Parathyroid adenoma (tissue), 2 donors: Measurements from ENCODE around the gene SGMS2.

Source experiments
- H2AFZ ChIP-seq: fragments of 300-600 bp; sonication (generic); one replicate; pipeline ENCODE4 v1.7.0; 2017; ENCODE audit warnings: antibody characterized with exemption, mild to moderate bottlenecking
- H3K27ac ChIP-seq: fragments of 300-600 bp; sonication (generic); one replicate; pipeline ENCODE4 v1.7.0; 2017
- H3K27me3 ChIP-seq: fragments of 300-600 bp; sonication (generic); one replicate; pipeline ENCODE4 v1.7.0; 2017; ENCODE audit warnings: low read length; ENCODE audit not compliant: control insufficient read depth, insufficient read depth
- H3K36me3 ChIP-seq: fragments of 300-600 bp; sonication (generic); one replicate; pipeline ENCODE4 v1.7.0; 2017; ENCODE audit warnings: low read length; ENCODE audit not compliant: control insufficient read depth, insufficient read depth
- H3K4me1 ChIP-seq: fragments of 300-600 bp; sonication (generic); one replicate; pipeline ENCODE4 v1.7.0; 2017; ENCODE audit warnings: control low read depth
- H3K4me2 ChIP-seq: fragments of 300-600 bp; sonication (generic); one replicate; pipeline ENCODE4 v1.7.0; 2017; ENCODE audit warnings: low read length
- H3K4me3 ChIP-seq: fragments of 300-600 bp; sonication (generic); one replicate; pipeline ENCODE4 v1.7.0; 2017; ENCODE audit warnings: low read depth, low read length
- H3K79me2 ChIP-seq: fragments of 300-600 bp; sonication (generic); one replicate; pipeline ENCODE4 v1.7.0; 2017; ENCODE audit warnings: control low read depth
- H3K9ac ChIP-seq: fragments of 300-600 bp; sonication (generic); one replicate; pipeline ENCODE4 v1.7.0; 2017; ENCODE audit warnings: mild to moderate bottlenecking
- H3K9me3 ChIP-seq: fragments of 300-600 bp; sonication (generic); one replicate; pipeline ENCODE4 v1.7.0; 2017; ENCODE audit warnings: low read length; ENCODE audit not compliant: control insufficient read depth
- CTCF ChIP-seq: fragments of 300-600 bp; sonication (generic); IDR thresholded peaks from one replicate; pipeline ENCODE4 v1.7.0; 2017; ENCODE audit warnings: antibody characterized with exemption, mild to moderate bottlenecking
- donor health status: primary hyperparathyroidism.

SGMS2 gene

GRCh38 chr4:107890779-107891178 is 66.0 kb downstream of the SGMS2 start:
- Histone ChIP-seq H3K9me3 (no peaks in the 10 kb centered on the region), H3K27me3 (no peaks in the 10 kb centered on the region), H3K4me2 (no peak overlapping the region), H3K4me1 (no peaks in the 10 kb centered on the region), H3K79me2 (no peaks in the 10 kb centered on the region), H3K36me3 (no peaks in the 10 kb centered on the region), H2AFZ (no peak overlapping the region), H3K4me3 (no peak overlapping the region), H3K27ac (no peak overlapping the region), H3K9ac (no peak overlapping the region)
- no peak for TF ChIP-seq CTCF

DNA sequence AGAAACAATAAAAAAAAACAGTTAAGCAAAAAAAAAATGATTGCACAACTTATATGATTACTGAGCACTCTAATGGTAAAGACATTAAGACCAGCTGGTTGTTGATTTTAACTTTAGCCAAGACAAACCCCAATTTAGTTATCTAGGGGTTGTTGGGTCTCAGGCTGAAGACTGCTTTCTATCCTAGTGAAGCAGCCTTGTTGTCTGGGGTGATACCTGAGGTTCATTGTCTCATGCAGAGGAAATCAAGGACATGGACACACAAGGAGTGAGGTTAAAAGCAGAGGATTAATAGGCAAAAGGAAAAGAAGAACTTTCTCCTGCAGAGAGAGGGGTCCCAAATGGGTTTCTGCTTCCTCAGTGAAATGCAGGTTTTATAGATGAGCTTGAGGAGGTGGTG is 66.6 kb downstream of the SGMS2 start:
- Histone ChIP-seq H3K4me1 (no peaks in the 10 kb centered on the region), H3K79me2 (no peaks in the 10 kb centered on the region), H3K9me3 (no peaks in the 10 kb centered on the region), H3K36me3 (no peaks in the 10 kb centered on the region), H3K27me3 (no peaks in the 10 kb centered on the region), H2AFZ (no peak overlapping the region), H3K9ac (no peak overlapping the region), H3K4me2 (no peak overlapping the region), H3K4me3 (no peak overlapping the region), H3K27ac (no peak overlapping the region)
- TF ChIP-seq CTCF = no peak

DNA sequence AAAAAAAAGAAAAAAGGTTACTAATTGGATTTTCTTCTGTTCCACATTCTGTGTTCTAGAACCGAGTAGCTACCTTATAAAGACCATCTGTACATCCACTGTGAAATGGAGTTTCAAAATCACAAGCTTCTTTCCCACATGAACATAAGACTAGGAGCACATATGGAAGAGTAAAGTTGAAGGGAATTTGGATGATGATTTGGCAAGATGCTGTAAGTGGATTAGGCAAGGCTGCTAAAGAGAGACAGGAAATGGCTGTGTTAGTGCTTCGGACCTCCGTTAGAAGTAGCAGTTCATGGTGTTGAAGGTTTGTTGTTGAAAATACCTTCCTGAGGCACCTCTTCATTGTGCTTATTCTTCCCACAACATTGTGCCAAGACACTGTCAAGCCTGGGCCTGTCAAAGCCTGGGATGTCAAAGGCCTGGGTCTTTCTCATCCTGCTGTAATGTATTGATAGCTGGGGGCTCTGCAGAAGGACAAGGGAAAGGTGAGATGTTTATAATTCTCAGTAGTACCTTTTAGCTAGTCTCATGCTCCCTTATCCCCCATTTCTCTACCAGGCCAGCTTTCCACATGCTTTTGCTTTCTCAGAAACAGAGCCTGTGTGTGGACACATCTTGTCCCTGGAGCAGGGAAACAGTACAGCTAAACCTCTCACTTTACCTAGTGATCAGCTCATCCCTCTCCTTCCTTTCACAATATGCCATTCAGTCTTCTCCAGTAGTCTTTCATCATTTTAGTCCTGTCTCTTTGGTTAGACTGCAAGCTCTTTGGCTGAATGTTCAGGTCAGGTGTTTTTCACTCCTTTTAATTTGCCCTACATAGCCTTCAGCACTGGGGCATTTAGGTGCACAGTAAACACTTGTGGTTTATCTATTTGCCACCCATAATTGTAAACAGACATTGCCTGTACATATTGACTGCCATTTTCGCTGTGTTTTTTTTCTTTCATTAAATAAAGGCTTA is 68.7 kb downstream of the SGMS2 start:
- Histone ChIP-seq H3K79me2 (no peaks in the 10 kb centered on the region), H3K27me3 (no peaks in the 10 kb centered on the region), H3K9me3 (no peaks in the 10 kb centered on the region), H2AFZ (no peak overlapping the region), H3K4me1 (no peaks in the 10 kb centered on the region), H3K27ac (no peak overlapping the region), H3K9ac (no peak overlapping the region), H3K4me2 (no peak overlapping the region), H3K36me3 (no peaks in the 10 kb centered on the region), H3K4me3 (no peak overlapping the region)
- no peak for TF ChIP-seq CTCF

DNA sequence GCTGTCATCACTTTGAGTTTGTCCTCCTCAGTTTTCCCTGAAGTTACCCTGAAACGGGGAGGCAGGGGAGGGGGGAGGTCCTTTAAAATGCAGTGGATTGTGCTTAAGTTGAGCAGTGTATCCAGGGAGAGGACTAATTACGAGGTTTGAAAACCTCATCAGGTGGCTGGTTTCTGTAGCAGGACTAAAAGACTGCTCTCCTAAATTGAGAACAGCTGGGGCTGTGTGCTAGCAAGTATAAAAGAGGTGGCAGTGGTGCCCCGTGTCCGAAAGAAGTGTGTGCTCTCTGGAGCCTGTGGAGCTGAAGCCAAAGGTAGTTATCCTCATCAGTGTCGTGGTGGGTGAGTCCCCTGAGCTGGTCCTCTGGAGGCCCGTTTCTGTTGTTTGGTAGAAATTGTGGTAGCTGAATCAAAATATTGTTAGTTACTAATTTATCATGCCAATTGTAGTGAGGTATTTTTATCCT is 69.4 kb downstream of the SGMS2 start:
- no peak overlapping the region for H3K9ac ChIP-seq
- H3K27me3 ChIP-seq = no peaks in the 10 kb centered on the region
- H3K4me1 ChIP-seq = no peaks in the 10 kb centered on the region
- no peaks in the 10 kb centered on the region for H3K36me3 ChIP-seq
- no peak overlapping the region for H2AFZ ChIP-seq
- no peaks in the 10 kb centered on the region for H3K9me3 ChIP-seq
- H3K4me3 ChIP-seq = no peak overlapping the region
- TF ChIP-seq CTCF = no peak
- no peak overlapping the region for H3K4me2 ChIP-seq
- H3K27ac ChIP-seq = no peak overlapping the region
- H3K79me2 ChIP-seq = no peaks in the 10 kb centered on the region
